H1 (cell line): ENCODE results near the gene TMEM273. TPM values are rescaled to one million over a fixed set of nuclear protein-coding genes. Genes with fewer than 3 reads are reported as not detected.
A peak's percentile ranks its signal among the peaks of the same experiment; 100 is the strongest.

Source experiments
- CTCF ChIA-PET: fragments of 300-600 bp; sonication (Branson Sonifier 250); formaldehyde crosslinking; loops from one replicate; lab custom pipeline; 2021; ENCODE audit not compliant: partially characterized antibody; lab: Charles Lee
- POLR2A ChIA-PET: fragments of 300-600 bp; sonication (Branson Sonifier 250); formaldehyde crosslinking; loops from one replicate; lab custom pipeline; 2021; ENCODE audit warnings: inconsistent platforms; ENCODE audit not compliant: partially characterized antibody; lab: Charles Lee
- DNase-seq, 2 experiments: peaks; one replicate each; pipeline versions ENCODE4 v3.0.0 to v3.0.0-alpha.2; 2010 to 2022; ENCODE audit warnings: low spot score in 2 of 2, low read depth in 1 of 2, mixed read lengths in 1 of 2
- FAIRE-seq: peaks from 2 replicates; lab custom pipeline; 2011; peaks lifted over from hg19 to GRCh38; lab: Jason Lieb, UNC
- H2AFZ ChIP-seq: 2 replicates; pipeline ENCODE4 v1.8.1; 2012; ENCODE audit warnings: low read length, inconsistent platforms
- H2AK5ac ChIP-seq: 2 replicates; pipeline ENCODE4 v1.6.1; 2013; ENCODE audit warnings: low read depth, low read length
- H2BK120ac ChIP-seq: replicated peaks from 2 replicates; pipeline ENCODE3; 2013; ENCODE audit warnings: low read depth, low read length, inconsistent platforms
- H2BK12ac ChIP-seq: 2 replicates; pipeline ENCODE4 v1.6.1; 2013; ENCODE audit warnings: low read depth, low read length
- H2BK15ac ChIP-seq: 2 replicates; pipeline ENCODE4 v1.6.1; 2013; ENCODE audit warnings: low read length
- H2BK20ac ChIP-seq: 2 replicates; pipeline ENCODE4 v1.6.1; 2013; ENCODE audit warnings: low read length
- H2BK5ac ChIP-seq: 2 replicates; pipeline ENCODE4 v1.6.1; 2013; ENCODE audit warnings: low read depth, low read length
- H3K14ac ChIP-seq: 2 replicates; pipeline ENCODE4 v1.6.1; 2013; ENCODE audit warnings: inconsistent platforms; ENCODE audit not compliant: insufficient read length
- H3K18ac ChIP-seq: 2 replicates; pipeline ENCODE4 v1.6.1; 2013; ENCODE audit warnings: low read length; ENCODE audit errors: extremely low read depth
- H3K23ac ChIP-seq: 2 replicates; pipeline ENCODE4 v1.6.1; 2013; ENCODE audit warnings: inconsistent platforms; ENCODE audit not compliant: insufficient read length
- H3K23me2 ChIP-seq: 2 replicates; pipeline ENCODE4 v1.6.1; 2013; ENCODE audit warnings: low read depth, low read length
- H3K27ac ChIP-seq: 2 replicates; pipeline ENCODE4 v1.6.1; 2011; ENCODE audit warnings: low read depth, low read length, inconsistent platforms
- H3K27me3 ChIP-seq, 4 experiments: replicated peaks in 1 of 4; 1 replicate in 1 of 4; 2 replicates in 3 of 4; pipeline versions ENCODE4 v1.6.1 to v1.8.1; 2011 to 2013; ENCODE audit warnings: low read length in 3 of 4, mild to moderate bottlenecking in 3 of 4, inconsistent platforms in 2 of 4, mixed read lengths in 2 of 4, moderate library complexity in 1 of 4; ENCODE audit not compliant: control insufficient read depth in 3 of 4, insufficient read depth in 3 of 4; ENCODE audit errors: extremely low read depth in 1 of 4
- H3K36me3 ChIP-seq, 4 experiments: 2 replicates each; pipeline versions ENCODE4 v1.6.1 to v1.8.1; 2011 to 2013; ENCODE audit warnings: mild to moderate bottlenecking in 4 of 4, low read length in 3 of 4, moderate library complexity in 2 of 4, control low read depth in 1 of 4, inconsistent platforms in 1 of 4; ENCODE audit not compliant: insufficient read depth in 4 of 4, control insufficient read depth in 2 of 4
- H3K4ac ChIP-seq: replicated peaks from 2 replicates; pipeline ENCODE3; 2013; ENCODE audit warnings: low read length, low read depth, mixed read lengths, inconsistent platforms; ENCODE audit not compliant: insufficient read length
- H3K4me1 ChIP-seq, 4 experiments: replicated peaks in 1 of 4; 1 replicate in 1 of 4; 2 replicates in 3 of 4; pipeline versions ENCODE4 v1.6.1 to v1.8.1; 2011 to 2013; ENCODE audit warnings: low read length in 3 of 4, inconsistent platforms in 2 of 4, mixed read lengths in 1 of 4; ENCODE audit not compliant: insufficient read depth in 4 of 4, control insufficient read depth in 3 of 4
- H3K4me2 ChIP-seq, 2 experiments: 2 replicates each; pipeline versions ENCODE4 v1.6.1 to v1.8.1; 2011 to 2013; ENCODE audit warnings: low read depth in 2 of 2, low read length in 2 of 2, control low read depth in 1 of 2, inconsistent platforms in 1 of 2, mild to moderate bottlenecking in 1 of 2; ENCODE audit not compliant: insufficient read depth in 1 of 2
- H3K4me3 ChIP-seq, 4 experiments: fragments of 200-600, 300-600 bp in 1 of 4; sonication (generic), shearing (Covaris generic), sonication (Bioruptor Twin) in 1 of 4; 2 replicates each; pipeline versions ENCODE4 v1.5.1 to v1.8.1; 2011 to 2016; ENCODE audit warnings: low read length in 4 of 4, low read depth in 3 of 4, control low read depth in 2 of 4, inconsistent platforms in 2 of 4, mild to moderate bottlenecking in 2 of 4, mixed read lengths in 1 of 4, moderate library complexity in 1 of 4; ENCODE audit not compliant: insufficient read depth in 2 of 4; ENCODE audit errors: extremely low read depth in 1 of 4
- H3K56ac ChIP-seq: replicated peaks from 2 replicates; pipeline ENCODE3; 2013; ENCODE audit warnings: low read depth, mild to moderate bottlenecking, mixed read lengths, low read length, inconsistent platforms; ENCODE audit not compliant: insufficient read length
- H3K79me1 ChIP-seq: 2 replicates; pipeline ENCODE4 v1.6.1; 2013; ENCODE audit warnings: low read depth, low read length, control low read depth
- H3K79me2 ChIP-seq, 2 experiments: 2 replicates each; pipeline versions ENCODE4 v1.6.1 to v1.8.1; 2012 to 2013; ENCODE audit warnings: low read length in 2 of 2, mild to moderate bottlenecking in 2 of 2, inconsistent platforms in 1 of 2; ENCODE audit not compliant: insufficient read depth in 2 of 2, control insufficient read depth in 1 of 2
- H3K9ac ChIP-seq, 4 experiments: replicated peaks in 1 of 4; 1 replicate in 1 of 4; 2 replicates in 3 of 4; pipeline versions ENCODE4 v1.6.1 to v1.8.1; 2011 to 2013; ENCODE audit warnings: low read depth in 3 of 4, low read length in 3 of 4, control low read depth in 2 of 4, mild to moderate bottlenecking in 2 of 4, moderate library complexity in 2 of 4, inconsistent platforms in 1 of 4; ENCODE audit errors: extremely low read depth in 1 of 4
- H3K9me3 ChIP-seq, 2 experiments: 2 replicates each; pipeline versions ENCODE4 v1.6.1 to v1.8.1; 2012 to 2013; ENCODE audit warnings: mild to moderate bottlenecking in 2 of 2, moderate library complexity in 2 of 2, control low read depth in 1 of 2, inconsistent platforms in 1 of 2, low read depth in 1 of 2, low read length in 1 of 2, mixed read lengths in 1 of 2; ENCODE audit not compliant: insufficient read depth in 2 of 2
- H4K20me1 ChIP-seq, 2 experiments: replicated peaks in 1 of 2; 2 replicates each; pipeline versions ENCODE3 to v1.8.1; 2011 to 2013; ENCODE audit warnings: inconsistent platforms in 2 of 2, low read length in 2 of 2, mild to moderate bottlenecking in 1 of 2; ENCODE audit not compliant: insufficient read depth in 2 of 2, control insufficient read depth in 1 of 2
- H4K5ac ChIP-seq: 2 replicates; pipeline ENCODE4 v1.6.1; 2013; ENCODE audit warnings: low read length, low read depth, mixed read lengths, inconsistent platforms; ENCODE audit not compliant: insufficient read length
- H4K8ac ChIP-seq: 2 replicates; pipeline ENCODE4 v1.8.0; 2013; ENCODE audit warnings: mild to moderate bottlenecking, moderate library complexity, low read length, inconsistent platforms; ENCODE audit not compliant: insufficient read depth; ENCODE audit errors: extremely low read depth
- H4K91ac ChIP-seq: replicated peaks from 2 replicates; pipeline ENCODE3; 2013; ENCODE audit warnings: low read length, mixed read lengths, inconsistent platforms; ENCODE audit not compliant: insufficient read length
- BACH1 ChIP-seq: IDR thresholded peaks from 2 replicates; pipeline ENCODE4 v1.6.1; 2012; ENCODE audit warnings: low read length, improper control_type of control experiment
- JUND ChIP-seq: IDR thresholded peaks from 2 replicates; pipeline ENCODE4 v1.6.1; 2011; ENCODE audit warnings: mild to moderate bottlenecking, improper control_type of control experiment, low read length
- NANOG ChIP-seq: IDR thresholded peaks from 2 replicates; pipeline ENCODE4 v1.6.1; 2011; ENCODE audit warnings: low read length, low read depth, mild to moderate bottlenecking, inconsistent platforms; ENCODE audit not compliant: insufficient read depth, poor library complexity, severe bottlenecking
- POLR2A ChIP-seq, 2 experiments: IDR thresholded peaks; 1 replicate in 1 of 2; 2 replicates in 1 of 2; pipeline ENCODE4 v1.6.1; 2011; ENCODE audit warnings: low read depth in 2 of 2, low read length in 2 of 2, mild to moderate bottlenecking in 2 of 2; ENCODE audit errors: control extremely low read depth in 1 of 2
- TAF1 ChIP-seq: IDR thresholded peaks from 2 replicates; pipeline ENCODE4 v1.6.1; 2011; ENCODE audit warnings: mild to moderate bottlenecking, low read depth, low read length
- WGBS, 2 experiments: shearing (Covaris generic) in 1 of 2; methylation state at CpG; one replicate each; pipeline versions ENCODE4 v1.1.6 to v1.1.7; 2013 to 2015; ENCODE audit warnings: low lambda C conversion rate in 2 of 2, mixed read lengths in 2 of 2, inconsistent platforms in 1 of 2, low coverage in 1 of 2, missing lambda C conversion rate in 1 of 2; ENCODE audit not compliant: insufficient replicate concordance in 2 of 2, insufficient coverage in 1 of 2, insufficient read length in 1 of 2; ENCODE audit errors: extremely low coverage in 1 of 2, missing lambda C conversion rate in 1 of 2; 5-methylcytosine and 5-hydroxymethylcytosine counted together
- polyA plus RNA-seq, 7 experiments: library from polyadenylated mRNA; depleted of rRNA in 3 of 7; stranded (reverse) in 5 of 7; unstranded in 2 of 7; fragments of >200 nt in 5 of 7; fragments of 200-250 nt in 2 of 7; gene quantifications; 1 replicate in 5 of 7; 2 replicates in 1 of 7; 4 replicates in 1 of 7; pipeline versions ENCODE4 v1.2.1 to v1.2.3, GENCODE V29; 2011 to 2013; ENCODE audit warnings: missing spikeins in 2 of 7, mixed read lengths in 2 of 7
- total RNA-seq: library from RNA; stranded (reverse); fragmentation: NEBNext Ultra II Directional; extraction: Animal tissue kit (Norgen Biotek cat#: 25700); gene quantifications from 2 replicates; pipeline ENCODE4 v1.2.1, GENCODE V29; 2021
- TF ChIP-seq, protein P1 (sequence below), 3 experiments: IDR thresholded peaks; 1 replicate in 2 of 3; 2 replicates in 1 of 3; pipeline versions ENCODE4 v1.5.1 to v1.6.1; 2011; ENCODE audit warnings: low read length in 3 of 3, mild to moderate bottlenecking in 3 of 3, inconsistent platforms in 2 of 3, low read depth in 1 of 3, moderate library complexity in 1 of 3; ENCODE audit not compliant: insufficient read depth in 1 of 3; ENCODE audit errors: control extremely low read depth in 1 of 3
- TF ChIP-seq, protein P2 (sequence below): IDR thresholded peaks from 2 replicates; pipeline ENCODE4 v1.6.1; 2011; ENCODE audit warnings: low read depth, mild to moderate bottlenecking, low read length; ENCODE audit not compliant: insufficient read depth

The TMEM273 gene
- total and polyA plus RNA-seq, 2 of the 8 experiments (the other 6 are each of a cell fraction or from before 2014, with no cell fraction given), result not detected

- TF ChIP-seq POLR2A (IDR thresholded peaks at IDR 0.05; ENCODE audit: control extremely low read depth in 1 of 2, low read depth in 2 of 2, low read length in 2 of 2), result no peak
- no peak for TF ChIP-seq BACH1
- no peak for TF ChIP-seq NANOG
- TF ChIP-seq, protein P1, sequence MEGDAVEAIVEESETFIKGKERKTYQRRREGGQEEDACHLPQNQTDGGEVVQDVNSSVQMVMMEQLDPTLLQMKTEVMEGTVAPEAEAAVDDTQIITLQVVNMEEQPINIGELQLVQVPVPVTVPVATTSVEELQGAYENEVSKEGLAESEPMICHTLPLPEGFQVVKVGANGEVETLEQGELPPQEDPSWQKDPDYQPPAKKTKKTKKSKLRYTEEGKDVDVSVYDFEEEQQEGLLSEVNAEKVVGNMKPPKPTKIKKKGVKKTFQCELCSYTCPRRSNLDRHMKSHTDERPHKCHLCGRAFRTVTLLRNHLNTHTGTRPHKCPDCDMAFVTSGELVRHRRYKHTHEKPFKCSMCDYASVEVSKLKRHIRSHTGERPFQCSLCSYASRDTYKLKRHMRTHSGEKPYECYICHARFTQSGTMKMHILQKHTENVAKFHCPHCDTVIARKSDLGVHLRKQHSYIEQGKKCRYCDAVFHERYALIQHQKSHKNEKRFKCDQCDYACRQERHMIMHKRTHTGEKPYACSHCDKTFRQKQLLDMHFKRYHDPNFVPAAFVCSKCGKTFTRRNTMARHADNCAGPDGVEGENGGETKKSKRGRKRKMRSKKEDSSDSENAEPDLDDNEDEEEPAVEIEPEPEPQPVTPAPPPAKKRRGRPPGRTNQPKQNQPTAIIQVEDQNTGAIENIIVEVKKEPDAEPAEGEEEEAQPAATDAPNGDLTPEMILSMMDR (IDR thresholded peaks at IDR 0.05; ENCODE audit: control extremely low read depth in 1 of 3, insufficient read depth in 1 of 3, low read depth in 1 of 3, low read length in 3 of 3), result no peak
- TF ChIP-seq, protein P2, sequence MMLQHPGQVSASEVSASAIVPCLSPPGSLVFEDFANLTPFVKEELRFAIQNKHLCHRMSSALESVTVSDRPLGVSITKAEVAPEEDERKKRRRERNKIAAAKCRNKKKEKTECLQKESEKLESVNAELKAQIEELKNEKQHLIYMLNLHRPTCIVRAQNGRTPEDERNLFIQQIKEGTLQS, result no peak
- no peak for TF ChIP-seq TAF1
- TF ChIP-seq JUND, result no peak
- Histone ChIP-seq H4K20me1 (no peaks in the 10 kb centered on the region), H4K8ac (no peak overlapping the region), H3K23ac (no peak overlapping the region), H3K79me1 (no peaks in the 10 kb centered on the region), H4K91ac (no peak overlapping the region), H2AK5ac (no peak overlapping the region), H4K5ac (no peak overlapping the region), H3K9me3 (no peaks in the 10 kb centered on the region), H3K4me1 (no peaks in the 10 kb centered on the region; a peak in 1 of 7 replicates), H2AFZ (peak overlapping the region; percentile 39; the same call in 1 of the 2 replicates), H2BK5ac (no peak overlapping the region), H3K9ac (no peak overlapping the region), H3K18ac (no peak overlapping the region), H3K27me3 (no peaks in the 10 kb centered on the region), H3K27ac (no peak overlapping the region), H2BK15ac (no peak overlapping the region), H3K79me2 (no peaks in the 10 kb centered on the region), H2BK120ac (no peak overlapping the region), H3K4me2 (no peak overlapping the region), H3K4me3 (no peak overlapping the region), H2BK12ac (no peak overlapping the region), H3K56ac (no peak overlapping the region), H3K4ac (no peak overlapping the region), H3K23me2 (no peaks in the 10 kb centered on the region), H3K14ac (no peak overlapping the region), H2BK20ac (no peak overlapping the region), H3K36me3 (no peaks in the 10 kb centered on the region)
- FAIRE-seq (no peak), DNase-seq (no peak)
- 87% methylated on average over 9 of the region's 9 CpGs; no CpG with 5 or more reads in 1 of the 2 experiments for WGBS, 2 experiments
- CTCF ChIA-PET, result interaction anchor here (0.8 to 2.0 kb wide), 3 partner anchors 29 to 126 kb away, joined by 3 to 5 read pairs (median 3); no protein-coding TSS in a partner anchor
- POLR2A ChIA-PET, result no interaction called here
Observed at GRCh38 chr10:49135575-49136313, 52.4 kb downstream of the TMEM273 start.
